T-helper 1 cell (primary cell): ENCODE results near the gene TMEM98.
"Not testable (repeated sequence)": the region's sequence is repeated elsewhere in the genome, so short reads cannot be mapped to it uniquely, and the experiment has no call there.

Source experiments
- DNase-seq, 5 donors: peaks; one replicate each; pipeline ENCODE4 v3.0.0-alpha.2; 2012 to 2020

TMEM98 gene

DNA sequence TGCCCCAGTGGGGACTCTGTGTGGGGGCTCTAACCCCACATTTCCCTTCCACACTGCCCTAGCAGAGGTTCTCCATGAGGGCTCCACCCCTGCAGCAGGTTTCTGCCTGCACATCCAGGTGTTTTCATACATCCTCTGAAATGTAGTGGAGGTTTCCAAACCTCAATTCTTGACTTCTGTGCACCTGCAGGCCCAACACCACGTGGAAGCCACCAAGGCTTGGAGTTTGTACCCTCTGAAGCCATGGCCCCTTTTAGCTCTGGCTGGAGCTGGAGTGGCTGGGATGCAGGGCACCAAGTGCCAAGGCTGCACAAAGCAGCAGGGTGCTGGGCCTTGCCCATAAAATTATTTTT is 59.5 kb downstream of the TMEM98 start:
- not testable (repeated sequence) for DNase-seq

DNA sequence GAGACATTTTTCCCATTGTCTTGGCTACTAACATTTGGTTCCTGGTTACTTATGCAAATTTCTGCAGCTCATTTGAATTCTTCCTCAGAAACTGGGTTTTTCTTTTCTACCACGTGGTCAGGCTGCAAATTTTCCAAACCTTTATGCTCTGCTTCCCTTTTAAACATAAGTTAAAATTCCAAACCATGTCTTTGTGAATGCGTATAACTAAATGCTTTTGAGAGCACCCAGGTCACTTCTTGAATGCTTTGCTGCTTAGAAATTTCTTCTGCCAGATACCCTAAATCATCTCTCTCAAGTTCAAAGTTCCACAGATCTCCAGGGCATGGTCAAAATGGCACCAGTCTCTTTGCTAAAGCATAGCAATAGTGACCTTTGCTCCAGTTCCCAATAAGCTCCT is 59.9 kb downstream of the TMEM98 start:
- DNase-seq: not testable (repeated sequence)

DNA sequence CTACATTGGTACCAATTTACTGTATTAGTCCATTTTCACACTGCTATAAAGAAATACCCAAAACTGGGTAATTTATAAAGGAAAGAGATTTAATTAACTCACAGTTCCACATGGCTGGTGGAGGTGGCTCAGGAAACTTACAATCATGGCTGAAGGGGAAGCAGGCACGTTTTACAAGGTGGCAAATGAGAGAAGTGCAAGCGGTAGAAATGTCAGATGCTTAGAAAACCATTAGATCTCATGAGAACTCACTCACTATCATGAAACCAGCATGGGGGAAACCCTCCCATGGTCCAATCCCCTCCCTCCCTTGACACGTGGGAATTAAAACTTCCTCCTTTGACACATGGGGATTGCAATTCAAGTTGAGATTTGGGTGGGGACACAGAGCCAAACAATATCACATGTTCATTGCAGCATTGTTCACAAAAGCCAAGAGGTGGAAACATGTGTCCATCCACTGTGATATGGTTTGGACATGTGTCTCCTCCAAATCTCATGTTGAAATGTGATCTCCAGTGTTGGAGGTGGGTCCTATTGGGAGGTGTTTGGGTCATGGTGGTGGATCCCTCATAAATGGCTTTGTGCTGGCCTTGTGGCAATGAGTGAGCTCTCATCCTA is 60.6 kb downstream of the TMEM98 start:
- no peak for DNase-seq

DNA sequence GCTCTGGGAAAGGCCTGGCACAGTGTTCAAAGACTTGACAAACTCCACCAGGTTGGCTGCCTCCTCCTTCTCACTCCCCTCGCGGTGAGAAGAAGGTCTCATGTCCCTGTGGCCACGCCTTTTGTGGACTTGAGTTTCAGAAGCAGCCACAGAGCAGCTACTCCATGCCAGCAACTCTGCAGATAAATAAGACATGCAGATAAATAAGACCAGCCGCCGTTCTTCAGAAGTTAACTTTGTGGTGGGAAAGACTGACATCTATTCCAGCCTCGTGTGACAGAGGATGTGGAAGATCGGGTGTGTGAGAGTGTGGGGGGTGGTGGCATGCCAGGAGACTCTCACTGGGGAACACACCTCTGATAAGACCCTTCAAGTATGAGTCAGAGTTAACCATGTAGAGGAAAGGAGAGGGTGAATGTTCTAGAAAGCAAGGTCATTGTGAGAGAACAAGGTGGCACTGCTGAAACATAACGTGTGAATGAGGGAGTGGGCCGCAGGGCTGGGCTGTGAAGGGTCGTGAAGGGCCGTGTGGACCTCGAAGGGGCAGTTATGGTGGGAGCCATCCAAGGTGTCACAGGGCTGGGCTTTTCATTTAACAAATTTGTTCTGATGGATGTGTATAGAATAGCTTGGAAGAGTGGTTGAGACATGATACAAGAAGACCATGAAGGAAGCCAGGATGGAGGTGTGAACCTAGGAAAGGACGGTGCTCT is 64.5 kb downstream of the TMEM98 start:
- no peak for DNase-seq

- no peak for DNase-seq
These were observed 66.0 kb downstream of the TMEM98 start for GRCh38 chr17:32993977-32994376.
